Activated CD8-positive, alpha-beta memory T cell treated with anti-CD3 and anti-CD28 coated beads, Interleukin-2, amount 50 U/mL, for 24 hours (primary cell): ENCODE data around the gene GUK1.
"Not testable (repeated sequence)": the region's sequence is repeated elsewhere in the genome, so short reads cannot be mapped to it uniquely, and the experiment has no call there.

Source experiments
- DNase-seq: peaks from one replicate; pipeline ENCODE4 v3.0.0-alpha.2; 2020; ENCODE audit errors: extremely low read depth

GUK1 gene

DNA sequence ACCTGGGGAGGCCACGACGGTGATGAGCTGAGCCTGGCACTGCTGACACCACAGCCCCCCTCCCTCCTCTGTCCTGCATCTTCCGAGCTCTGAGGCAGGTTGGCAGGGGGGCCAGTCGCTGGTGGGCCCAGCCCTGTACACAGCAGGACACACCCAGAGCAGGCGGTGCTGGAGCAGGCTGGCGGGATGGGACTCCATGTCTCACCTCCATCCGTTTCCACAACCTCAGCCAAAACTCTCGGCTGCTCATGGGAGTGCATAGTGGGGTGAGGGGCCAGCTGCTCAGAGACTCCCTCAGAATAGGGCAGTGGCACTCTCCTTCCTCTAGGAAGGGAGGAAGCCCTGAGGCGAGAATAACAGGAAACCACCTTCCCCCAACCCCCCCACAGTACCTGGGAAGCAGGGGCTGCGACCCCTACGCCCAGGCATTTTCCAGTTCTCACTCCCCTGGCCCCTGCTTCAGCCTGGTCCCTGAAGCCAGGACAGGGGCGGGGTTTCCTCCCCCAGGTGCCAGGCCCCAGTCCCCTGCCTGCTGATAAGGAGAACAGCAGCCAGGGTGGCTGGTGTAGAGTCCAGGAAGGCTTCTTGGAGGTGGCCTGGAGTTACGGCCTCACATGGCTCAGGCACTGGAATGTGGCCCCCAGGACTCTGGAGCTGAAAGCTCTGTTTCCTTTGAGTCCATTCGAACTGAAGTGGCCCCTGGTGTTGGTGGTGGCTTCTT lies 22.4 kb downstream of the GUK1 start:
- DNase-seq, result no peak

DNA sequence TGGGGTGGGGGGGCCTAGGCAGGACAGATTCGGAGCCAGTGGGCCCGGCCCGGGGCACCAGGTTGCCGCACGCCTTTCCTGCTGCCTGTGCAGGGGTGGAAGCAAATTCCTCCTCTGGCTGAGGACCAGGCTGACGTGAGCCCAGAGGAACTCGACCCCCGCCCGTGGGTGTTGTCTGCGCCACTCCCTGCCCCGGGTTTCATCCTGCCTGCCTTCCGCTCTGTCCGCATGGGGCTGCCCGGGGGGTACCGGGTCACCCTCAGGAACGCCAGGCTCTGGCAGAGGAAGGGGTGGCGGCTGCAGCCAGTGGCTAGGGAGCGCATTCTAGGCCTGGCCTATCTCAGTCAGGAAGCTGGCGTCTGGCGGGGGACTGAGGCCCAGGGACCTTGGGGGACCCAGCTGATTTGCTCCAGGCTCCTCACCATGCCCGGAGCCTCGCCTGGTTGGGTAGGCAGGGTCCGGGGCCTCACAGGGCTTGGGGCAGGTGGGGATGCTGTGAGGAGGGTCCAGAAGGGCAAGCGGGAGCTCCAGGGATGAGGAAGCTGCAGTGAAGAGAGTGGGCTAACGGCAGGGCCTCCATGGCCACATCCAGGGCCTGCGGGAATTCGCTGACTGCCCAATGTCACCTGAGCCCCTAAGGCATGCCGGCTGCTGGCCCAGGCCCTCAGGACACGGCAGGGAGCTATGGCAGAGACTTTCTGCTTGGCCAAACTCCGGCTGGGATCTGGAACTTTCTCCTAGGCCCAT lies 23.1 kb downstream of the GUK1 start:
- no peak for DNase-seq

DNA sequence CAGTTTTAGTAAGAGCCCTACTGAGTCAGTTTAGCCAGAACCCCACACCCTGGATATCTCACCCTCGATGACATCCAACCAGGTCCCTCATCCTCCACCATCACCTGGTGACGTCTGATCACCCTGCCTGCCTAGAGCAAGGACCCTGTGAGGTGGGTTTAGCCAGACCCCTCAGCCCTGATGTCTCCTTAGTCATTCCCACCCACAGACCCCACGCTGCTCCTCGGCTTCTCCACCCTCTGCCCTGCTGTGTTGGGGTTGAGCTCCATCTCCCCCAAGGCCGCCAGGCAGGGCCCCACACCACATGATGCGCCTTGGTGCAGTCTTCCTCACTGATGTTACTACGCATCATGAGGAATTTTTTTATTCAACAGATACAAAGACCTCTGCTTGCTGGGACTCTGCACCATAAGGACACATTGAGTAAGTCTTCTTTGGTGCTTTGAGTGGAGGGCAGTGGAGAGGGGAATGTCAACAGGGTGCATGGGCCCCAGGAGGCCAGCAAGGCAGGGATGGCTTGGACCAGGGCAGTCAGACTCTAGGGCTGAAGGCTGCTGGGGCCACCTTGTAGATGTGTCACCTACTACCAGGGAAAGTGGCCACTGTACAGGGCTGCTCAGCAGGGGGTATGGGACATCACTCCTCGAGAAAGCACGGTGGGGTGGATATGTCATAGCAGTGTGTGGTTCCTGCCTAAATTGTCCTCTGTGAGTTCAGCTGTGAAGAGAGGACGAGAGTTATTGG lies 23.9 kb downstream of the GUK1 start:
- no peak for DNase-seq

DNA sequence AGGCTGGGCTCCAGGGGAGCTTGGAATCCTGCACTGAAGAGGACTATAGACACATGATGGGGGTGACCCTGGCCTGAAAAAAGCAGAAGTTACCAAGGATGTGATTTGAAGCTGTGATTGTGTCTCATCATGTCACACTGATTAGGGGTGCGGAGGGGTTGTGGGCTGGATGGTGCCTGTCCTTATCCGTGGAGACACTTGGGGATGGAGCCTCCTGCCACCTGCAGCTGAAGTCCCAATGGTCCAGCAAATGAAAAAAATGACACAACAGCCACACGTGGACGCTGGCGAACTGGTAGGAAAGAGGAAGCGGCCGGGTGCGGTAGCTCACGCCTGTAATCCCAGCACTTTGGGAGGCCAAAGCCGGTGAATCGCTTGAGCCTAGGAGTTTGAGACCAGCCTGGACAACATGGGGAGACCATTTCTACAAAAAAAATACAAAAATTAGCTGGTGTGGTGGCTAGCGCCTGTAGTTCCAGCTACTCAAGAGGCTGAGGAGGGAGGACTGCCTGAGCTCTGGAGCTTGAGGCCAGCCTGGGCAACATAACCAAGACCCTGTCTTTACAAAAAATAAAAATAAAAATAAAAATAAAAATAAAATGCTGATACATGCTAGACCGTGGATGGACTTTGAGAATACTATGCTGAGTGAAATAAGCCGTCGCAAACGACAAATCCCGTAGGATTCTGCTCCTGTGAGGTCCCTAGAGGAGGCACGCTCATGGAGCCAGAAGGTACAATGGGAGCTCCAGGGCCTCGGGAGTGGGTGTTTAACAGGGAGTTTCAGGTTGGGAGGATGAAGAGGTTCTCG lies 24.7 kb downstream of the GUK1 start:
- no peak for DNase-seq

DNA sequence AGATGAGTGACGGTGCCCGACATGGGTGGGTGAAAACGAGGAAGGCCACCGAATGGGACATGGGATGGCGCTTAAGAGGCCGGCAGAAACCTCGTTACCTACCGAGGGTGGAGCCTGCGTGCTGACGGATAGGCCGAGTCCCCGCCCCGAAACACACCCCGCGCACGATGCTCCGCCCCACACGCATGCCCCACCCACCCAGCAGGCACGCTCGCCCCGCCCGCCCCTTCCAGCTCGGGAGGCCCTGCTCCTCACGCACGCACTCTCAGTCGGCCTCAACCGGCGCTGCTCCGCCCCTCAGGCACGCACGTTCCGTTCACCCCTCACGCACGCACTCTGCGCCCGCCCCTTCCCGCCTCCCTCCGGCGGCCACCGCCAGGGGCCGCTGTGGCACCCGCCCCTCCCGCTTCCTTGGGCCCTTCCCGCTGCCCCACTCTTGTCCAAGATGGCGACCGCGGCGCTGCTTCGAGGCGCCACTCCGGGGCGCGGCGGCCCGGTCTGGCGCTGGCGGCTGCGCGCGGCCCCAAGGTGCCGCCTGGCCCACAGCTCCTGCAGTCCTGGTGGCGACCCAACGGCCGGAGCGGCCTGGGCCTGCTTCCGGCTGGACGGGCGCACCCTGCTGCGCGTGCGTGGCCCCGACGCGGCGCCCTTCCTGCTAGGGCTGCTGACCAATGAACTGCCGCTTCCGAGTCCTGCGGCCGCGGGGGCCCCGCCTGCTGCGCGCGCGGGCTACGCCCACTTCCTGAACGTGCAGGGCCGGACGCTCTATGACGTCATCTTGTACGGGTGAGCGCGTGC lies 25.5 kb downstream of the GUK1 start, which contains the start of gene IBA57:
TSS of gene IBA57 (plus strand) at position 433 of the 798 bp plus-strand sequence. CDS start at position 446, 13 bp downstream.
- DNase-seq, result peak; percentile 98

DNA sequence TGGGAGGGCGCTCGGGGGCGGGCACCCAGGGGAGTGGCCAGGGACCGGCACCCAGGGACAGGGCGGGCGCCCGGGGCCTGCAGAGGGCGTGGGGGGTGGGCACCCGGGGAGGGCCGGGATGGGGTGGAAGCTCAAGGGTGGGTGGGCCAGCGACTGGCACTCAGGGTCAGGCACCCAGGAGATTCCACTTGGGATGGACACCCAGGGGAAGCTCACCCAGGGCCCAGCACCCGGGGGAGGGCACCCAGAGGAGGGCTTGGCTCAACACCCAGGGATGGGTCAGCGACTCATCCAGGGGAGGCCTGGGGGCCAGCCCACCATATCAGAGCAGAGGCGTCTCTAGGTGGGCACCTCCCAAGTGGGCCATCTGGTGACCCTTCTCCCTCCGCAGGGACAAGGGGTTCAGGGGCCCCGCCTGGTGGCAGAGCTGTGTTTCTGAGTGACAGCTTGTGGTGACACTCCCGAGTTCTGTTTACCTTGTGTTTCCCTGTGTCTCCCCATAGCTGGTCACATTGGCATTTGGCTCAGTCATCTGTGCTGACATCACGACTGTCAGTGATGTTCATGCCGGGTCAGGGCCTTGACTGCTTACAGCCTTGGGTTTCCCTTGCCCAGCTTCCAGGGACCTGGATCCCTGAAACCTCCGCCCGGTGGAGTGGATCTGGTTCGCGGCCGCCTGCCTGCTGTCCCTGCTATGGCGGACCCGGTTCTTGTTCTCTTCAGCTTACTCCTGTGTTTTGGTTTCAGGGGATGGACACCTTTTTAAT lies 26.3 kb downstream of the GUK1 start:
- DNase-seq, result no peak

DNA sequence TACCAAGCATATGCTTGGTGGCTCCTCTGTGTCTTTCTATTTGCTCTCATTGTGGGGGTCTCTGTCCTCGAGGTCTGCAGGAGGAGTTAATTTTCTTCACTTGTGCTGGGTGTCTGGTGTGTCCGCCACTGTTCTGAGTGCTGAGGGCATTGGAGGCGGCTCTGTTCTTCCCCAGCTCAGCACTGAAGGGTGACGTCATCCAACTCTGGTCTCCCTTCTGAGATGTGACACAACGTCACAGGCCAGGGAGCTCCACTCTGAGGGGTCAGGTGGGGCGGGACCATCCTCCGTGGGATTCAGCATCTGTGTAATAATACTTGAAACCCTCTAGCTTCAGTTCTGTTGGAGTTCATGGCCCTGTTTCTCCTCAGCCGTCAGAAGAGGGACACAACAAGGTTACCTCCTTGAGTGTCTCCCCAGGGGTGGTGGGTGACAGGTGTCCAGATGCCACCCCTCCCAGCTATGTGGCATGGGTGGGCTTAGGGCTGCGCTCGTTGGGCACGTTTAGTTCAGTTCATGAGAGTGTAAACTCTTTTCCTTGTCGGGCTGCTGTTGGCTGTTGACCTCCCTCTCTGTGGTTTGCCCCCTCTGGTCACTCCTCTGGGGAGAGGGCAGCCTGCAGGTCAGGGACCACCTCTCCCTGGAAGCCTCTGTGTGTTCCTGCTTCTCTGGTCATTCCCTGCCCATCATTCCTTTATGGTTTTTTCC lies 28.6 kb downstream of the GUK1 start:
- no peak for DNase-seq

DNA sequence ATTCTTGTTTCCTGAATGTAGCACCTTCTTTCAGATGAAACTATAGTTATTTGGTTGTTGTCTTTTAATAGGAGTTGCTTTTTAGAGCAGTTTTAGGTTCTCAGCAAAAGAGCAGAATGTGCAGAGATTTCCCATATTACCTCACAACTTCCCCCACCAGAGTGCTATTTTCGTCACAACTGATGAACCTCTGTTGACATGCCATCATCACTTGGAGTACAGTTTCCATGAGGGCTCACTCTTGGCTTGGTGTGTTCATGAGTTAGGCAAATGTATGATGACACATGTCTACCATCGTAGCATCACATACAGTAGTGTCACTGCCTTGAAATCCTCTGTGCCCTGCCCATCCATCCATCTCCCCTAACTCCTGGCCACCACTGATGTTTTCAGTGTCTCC lies 29.3 kb downstream of the GUK1 start:
- DNase-seq, result no peak

DNA sequence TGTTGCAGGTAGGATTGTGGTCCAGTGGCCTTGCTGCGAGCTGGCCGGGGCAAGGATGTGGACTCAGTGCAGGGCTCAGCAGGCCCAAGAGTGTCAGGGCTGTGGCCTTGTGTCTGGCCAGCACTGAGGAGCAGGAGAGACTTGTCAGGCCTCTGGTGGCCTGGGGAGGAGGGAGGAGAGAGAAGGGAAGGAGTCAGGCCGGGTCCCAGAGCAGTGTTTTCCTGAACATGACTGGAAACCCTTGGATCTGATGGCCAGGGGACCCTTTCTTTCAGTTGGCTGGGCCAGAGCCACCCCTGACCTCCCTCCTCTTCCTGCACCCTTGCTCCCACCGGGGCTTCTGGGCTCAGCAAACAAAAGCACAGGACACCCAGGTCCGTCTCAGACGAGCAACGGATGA lies 30.6 kb downstream of the GUK1 start:
- no peak for DNase-seq

DNA sequence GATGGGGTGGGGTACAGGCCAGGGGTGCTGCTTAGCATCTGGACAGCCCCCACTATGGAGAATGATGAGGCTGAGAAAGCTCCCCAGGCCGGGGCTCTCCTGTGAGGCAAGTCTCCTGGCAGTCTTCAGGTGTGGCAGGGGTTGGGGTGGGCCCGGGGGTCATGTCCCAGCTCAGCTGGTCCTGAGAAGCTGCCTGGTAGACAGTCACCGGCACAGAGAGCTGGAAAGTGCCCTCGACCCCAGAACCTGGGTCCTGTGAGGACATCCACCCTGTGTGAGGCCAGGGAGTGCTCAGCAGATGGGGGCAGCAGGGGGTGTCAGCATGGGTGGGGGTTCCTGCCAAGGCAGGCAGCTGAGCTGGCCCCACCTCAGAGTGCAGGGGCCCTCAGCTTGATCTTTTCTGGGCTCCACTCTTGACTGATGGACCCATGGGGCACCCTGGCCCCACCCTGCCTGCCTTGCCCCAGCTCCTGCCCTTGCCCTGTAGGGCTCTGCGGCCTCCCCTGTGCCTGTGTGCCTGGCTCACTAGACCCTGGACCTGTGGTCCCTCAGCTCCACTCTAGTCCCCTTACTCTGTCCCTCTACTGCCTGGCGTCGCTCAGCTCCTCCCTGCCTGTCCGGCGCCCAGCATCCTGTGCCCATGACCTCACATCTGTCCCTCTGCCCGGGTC lies 31.3 kb downstream of the GUK1 start:
- DNase-seq, result no peak

DNA sequence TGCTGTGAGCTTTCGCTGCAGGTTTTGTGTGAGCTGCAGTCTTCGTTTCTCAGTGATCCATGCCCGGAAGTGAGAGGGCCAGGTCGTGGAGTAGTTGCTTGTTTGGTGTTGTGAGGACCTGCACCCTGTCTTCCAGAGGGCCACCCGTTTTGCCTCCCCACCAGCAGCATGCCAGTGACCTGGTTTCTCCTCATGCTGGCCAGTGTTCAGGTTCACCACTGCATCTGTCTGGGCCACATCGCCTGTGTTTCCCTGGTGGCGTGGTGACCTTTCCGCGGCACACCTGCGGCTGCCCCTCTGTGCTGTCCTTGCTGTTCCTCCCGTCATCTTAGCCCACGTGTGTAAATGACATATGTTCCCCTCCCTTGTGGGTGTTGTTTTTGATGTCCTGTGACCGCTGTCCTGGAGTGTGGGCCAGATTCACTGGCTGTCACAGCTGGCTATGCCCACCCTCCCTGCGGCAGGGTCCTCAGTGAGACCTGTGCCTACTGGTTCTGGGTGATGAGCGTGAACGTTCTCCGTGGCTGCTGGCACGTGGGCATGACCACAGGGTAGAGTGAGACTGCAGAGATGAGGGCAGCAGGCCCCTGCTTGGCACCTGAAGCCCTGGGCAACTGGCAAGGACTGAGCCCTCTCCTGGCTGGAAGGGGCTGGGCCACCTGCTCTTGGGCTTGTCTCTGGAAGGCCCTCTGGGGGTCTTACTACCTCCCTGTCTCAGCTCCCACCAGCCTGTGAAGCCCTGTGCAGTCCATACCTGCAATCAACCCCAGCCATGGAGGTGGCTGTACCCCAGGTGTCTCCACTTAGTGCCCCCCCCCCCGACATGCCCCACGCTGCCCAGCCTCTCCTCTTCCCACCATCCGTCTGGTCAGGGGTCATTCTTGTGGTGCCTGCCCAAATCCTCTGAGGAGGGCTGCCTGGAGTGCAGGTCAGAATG lies 32.8 kb downstream of the GUK1 start:
- no peak for DNase-seq

DNA sequence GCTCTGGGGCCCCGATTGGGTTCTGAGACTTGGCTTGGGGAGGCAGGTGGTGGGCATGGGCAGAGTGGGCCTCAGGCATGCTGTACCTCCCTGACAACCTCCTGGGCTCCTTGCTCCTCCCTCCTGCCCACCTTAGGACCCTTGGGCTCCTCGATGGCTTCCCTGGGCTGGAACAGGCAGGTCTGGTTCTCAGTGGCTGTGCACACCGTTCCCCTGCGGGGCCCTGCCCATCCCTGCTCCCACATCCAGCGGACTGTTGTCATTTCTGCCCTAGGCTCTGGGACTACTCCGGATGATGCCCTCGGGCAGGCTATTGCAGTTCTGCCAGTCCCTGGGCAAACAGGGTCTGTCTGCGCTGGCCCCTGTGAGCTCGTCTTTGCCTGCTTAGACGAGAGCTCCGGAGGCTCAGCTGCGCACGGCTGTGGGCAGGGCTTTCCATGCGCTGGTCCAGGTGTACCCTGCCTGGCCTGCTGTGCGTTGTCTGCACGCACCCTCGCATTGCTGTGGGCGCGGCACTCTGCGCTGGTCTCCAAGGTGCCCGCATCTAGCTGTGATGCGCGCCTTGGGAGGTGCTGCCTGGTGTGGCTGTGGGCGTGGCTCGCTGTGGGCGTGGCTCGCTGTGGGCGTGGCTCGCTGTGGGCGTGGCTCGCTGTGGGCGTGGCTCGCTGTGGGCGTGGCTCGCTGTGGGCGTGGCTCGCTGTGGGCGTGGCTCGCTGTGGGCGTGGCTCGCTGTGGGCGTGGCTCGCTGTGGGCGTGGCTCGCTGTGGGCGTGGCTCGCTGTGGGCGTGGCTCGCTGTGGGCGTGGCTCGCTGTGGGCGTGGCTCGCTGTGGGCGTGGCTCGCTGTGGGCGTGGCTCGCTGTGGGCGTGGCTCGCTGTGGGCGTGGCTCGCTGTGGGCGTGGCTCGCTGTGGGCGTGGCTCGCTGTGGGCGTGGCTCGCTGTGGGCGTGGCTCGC lies 33.7 kb downstream of the GUK1 start:
- not testable (repeated sequence) for DNase-seq

DNA sequence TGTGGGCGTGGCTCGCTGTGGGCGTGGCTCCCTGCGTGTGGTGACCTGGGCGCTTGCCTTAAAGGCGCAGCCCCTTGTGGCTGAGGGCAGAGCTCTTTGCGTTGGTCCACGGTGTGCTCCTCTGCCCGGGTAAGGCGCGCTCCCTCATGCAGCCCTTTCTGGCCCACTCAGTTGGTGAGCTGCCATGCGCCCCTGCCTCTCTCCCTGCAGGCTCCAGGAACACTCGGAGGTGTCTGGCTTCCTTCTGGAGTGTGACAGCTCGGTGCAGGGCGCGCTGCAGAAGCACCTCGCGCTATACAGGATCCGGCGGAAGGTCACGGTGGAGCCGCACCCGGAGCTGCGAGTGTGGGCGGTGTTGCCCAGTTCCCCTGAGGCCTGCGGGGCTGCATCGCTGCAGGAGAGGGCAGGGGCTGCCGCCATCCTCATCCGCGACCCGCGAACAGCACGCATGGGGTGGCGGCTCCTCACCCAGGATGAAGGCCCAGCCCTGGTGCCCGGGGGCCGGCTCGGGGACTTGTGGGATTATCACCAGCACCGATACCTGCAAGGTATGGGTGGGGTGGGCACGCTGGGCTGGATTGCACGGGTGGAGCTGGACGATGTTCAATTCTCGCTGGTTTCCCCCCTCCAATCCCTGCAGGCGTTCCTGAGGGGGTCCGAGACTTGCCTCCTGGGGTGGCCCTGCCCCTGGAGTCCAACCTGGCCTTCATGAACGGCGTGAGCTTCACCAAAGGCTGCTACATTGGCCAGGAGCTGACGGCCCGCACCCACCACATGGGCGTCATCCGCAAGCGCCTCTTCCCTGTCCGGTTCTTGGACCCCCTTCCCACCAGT lies 34.6 kb downstream of the GUK1 start:
- no peak for DNase-seq

DNA sequence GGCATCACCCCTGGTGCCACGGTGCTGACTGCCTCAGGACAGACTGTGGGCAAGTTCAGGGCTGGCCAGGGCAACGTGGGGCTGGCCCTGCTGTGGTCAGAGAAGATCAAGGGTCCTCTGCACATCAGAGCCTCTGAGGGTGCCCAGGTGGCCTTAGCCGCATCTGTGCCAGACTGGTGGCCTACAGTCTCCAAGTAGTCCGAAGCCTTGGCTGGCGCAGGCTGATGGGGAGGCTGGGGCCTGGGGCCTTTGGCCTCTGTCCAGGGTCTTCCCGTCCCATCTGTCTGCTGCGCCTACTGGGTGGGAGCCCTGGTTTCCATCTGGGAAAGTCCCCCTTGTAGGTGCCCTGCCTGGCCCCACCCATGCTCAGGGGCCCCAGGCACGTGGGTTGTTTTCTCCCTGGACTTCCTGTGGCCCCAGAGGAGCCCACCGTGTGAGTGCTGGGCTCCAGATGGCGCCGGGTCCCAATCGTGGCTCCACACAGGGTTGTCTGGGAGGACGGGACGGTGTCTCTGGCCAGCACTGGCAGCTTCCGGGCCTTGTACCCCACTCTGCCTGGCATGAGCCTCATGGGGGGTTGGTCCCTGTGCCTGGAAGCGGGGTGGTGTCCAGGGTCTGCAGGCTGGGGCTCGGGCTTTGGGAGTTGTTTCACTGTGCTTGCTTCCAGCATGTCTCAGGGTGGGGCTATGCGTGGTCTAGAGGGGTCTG lies 35.4 kb downstream of the GUK1 start:
- no peak for DNase-seq

DNA sequence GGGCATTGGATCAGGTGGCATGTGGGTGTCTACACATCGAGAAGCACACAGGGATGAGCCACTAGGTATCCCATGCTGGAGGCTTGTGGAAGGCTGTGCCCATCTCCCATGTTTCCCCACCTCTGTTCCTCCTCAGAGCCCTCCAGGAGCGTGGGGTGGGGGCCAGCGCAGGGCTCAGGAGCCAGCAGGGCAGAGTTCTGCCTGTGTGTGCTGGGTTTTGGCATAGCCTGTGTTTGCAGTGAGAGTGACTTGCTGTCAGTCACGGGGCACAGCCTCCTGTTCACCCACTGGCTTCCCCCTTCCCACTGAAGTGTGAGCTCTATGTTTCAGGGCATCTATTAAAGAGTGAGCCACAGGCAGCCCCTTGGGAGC lies 35.9 kb downstream of the GUK1 start:
- no peak for DNase-seq
